Fibroblast of the aortic adventitia (primary cell): ENCODE results near the gene ARMC10. TPM values are rescaled to one million over a fixed set of nuclear protein-coding genes. Genes with fewer than 3 reads are reported as not detected.

Experiments used
- DNase-seq: peaks from one replicate; pipeline ENCODE4 v3.0.0-alpha.2; 2010; ENCODE audit warnings: low read depth
- H3K4me3 ChIP-seq: 2 replicates; pipeline ENCODE4 v1.5.1; 2011; ENCODE audit warnings: low read depth, mild to moderate bottlenecking, control low read depth, low read length, moderate library complexity
- CTCF ChIP-seq: IDR thresholded peaks from 2 replicates; pipeline ENCODE4 v1.5.1; 2011; ENCODE audit warnings: mild to moderate bottlenecking, low read length, control low read depth, inconsistent platforms; ENCODE audit not compliant: insufficient read depth
- total RNA-seq: library from RNA; depleted of rRNA; stranded (reverse); fragments of >200 nt; gene quantifications from 2 replicates; pipeline ENCODE4 v1.2.3, GENCODE V29; 2012; ENCODE audit warnings: low replicate concordance

Gene ARMC10
- total RNA-seq, 1 donor = 41.2 TPM

GRCh38 chr7:103148131-103148993, 73.4 kb downstream of the ARMC10 start:
- peak; percentile 21 for DNase-seq
- H3K4me3 ChIP-seq = peak overlapping the region; percentile 86
- TF ChIP-seq CTCF = no peak

Other genes with a start within 250 kb of the ARMC10 start
- 95.6 and 131 TPM in 2 replicates for gene LRRC17, start 162.1 kb upstream of the ARMC10 start, total RNA-seq
- gene FBXL13, start 344 bp upstream of the ARMC10 start, total RNA-seq = 2.9 and 3.4 TPM in 2 replicates
- 33.9 and 39.3 TPM in 2 replicates for gene NAPEPLD, start 74.0 kb downstream of the ARMC10 start, total RNA-seq
- 59.2 and 67.4 TPM in 2 replicates for gene PMPCB, start 222.3 kb downstream of the ARMC10 start, total RNA-seq